Stomach (tissue), 4 donors: Measurements from ENCODE around the gene ALK.

ENCODE experiments used
- POLR2A ChIP-seq, 4 donors: fragments of 450-650 bp; IDR thresholded peaks; one replicate each; pipeline ENCODE4 v1.6.1; 2016; ENCODE audit warnings: antibody characterized with exemption in 4 of 4, control low read depth in 2 of 4, mild to moderate bottlenecking in 1 of 4, moderate library complexity in 1 of 4
- POLR2AphosphoS5 ChIP-seq, 3 donors: sonication (generic); formaldehyde crosslinking; IDR thresholded peaks; one replicate each; pipeline ENCODE4 v1.6.1; 2016; ENCODE audit warnings: antibody characterized with exemption in 3 of 3
- TF ChIP-seq, protein P1 (sequence below), 7 experiments: fragments of 450-650 bp in 4 of 7; fragments of 200-600 bp in 3 of 7; sonication (generic) in 3 of 7; IDR thresholded peaks; one replicate each; pipeline ENCODE4 v1.5.1; 2016 to 2019; ENCODE audit warnings: antibody characterized with exemption in 7 of 7, control low read depth in 2 of 7, mild to moderate bottlenecking in 1 of 7

DNA sequence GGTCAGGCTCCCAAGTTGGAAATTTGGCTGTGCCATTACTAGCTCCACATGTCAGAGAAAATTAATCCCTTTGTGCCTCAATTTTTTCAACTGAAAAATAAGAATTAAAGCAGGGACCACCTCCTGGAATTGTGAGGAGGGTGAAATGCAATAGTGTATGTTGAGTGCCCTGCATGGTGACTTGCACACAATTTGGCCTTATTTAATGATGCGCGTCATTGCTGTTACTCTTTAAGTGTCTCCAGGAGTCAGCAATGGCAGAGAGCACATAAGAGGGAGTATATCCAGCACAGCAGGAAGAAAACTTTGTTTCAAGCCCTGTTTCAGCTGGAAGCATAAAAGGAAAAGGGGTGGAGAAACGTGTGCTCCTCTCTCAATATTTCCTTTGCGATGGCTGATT is 215.8 kb downstream of the ALK start:
- TF ChIP-seq, protein P1, sequence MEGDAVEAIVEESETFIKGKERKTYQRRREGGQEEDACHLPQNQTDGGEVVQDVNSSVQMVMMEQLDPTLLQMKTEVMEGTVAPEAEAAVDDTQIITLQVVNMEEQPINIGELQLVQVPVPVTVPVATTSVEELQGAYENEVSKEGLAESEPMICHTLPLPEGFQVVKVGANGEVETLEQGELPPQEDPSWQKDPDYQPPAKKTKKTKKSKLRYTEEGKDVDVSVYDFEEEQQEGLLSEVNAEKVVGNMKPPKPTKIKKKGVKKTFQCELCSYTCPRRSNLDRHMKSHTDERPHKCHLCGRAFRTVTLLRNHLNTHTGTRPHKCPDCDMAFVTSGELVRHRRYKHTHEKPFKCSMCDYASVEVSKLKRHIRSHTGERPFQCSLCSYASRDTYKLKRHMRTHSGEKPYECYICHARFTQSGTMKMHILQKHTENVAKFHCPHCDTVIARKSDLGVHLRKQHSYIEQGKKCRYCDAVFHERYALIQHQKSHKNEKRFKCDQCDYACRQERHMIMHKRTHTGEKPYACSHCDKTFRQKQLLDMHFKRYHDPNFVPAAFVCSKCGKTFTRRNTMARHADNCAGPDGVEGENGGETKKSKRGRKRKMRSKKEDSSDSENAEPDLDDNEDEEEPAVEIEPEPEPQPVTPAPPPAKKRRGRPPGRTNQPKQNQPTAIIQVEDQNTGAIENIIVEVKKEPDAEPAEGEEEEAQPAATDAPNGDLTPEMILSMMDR (IDR thresholded peaks at IDR 0.05): no peak
- no peak for TF ChIP-seq POLR2A (IDR thresholded peaks at IDR 0.05)
- TF ChIP-seq POLR2AphosphoS5 (IDR thresholded peaks at IDR 0.05): no peak
